DMS153 treated with DMSO at 0.1 percent for 48 hours (cell line): ENCODE data around the gene GOSR1.
"Not testable (repeated sequence)": the region's sequence is repeated elsewhere in the genome, so short reads cannot be mapped to it uniquely, and the experiment has no call there.

Experiments
- DNase-seq: peaks from one replicate; lab custom pipeline; 2025; ENCODE audit not compliant: unreplicated experiment; lab: John Stamatoyannopoulos, UW

The GOSR1 gene

GRCh38 chr17:30545024-30545423 is 67.8 kb downstream of the GOSR1 start:
- DNase-seq = no peak

- DNase-seq = no peak
These were observed 70.8 kb downstream of the GOSR1 start for GRCh38 chr17:30547778-30548573.

- DNase-seq = not testable (repeated sequence)
These were observed 72.0 kb downstream of the GOSR1 start for GRCh38 chr17:30549181-30549580.

GRCh38 chr17:30549864-30550511 is 72.8 kb downstream of the GOSR1 start:
- DNase-seq = no peak

GRCh38 chr17:30550512-30551273 is 73.5 kb downstream of the GOSR1 start:
- no peak for DNase-seq

GRCh38 chr17:30551274-30551995 is 74.2 kb downstream of the GOSR1 start:
- DNase-seq = not testable (repeated sequence)

GRCh38 chr17:30551996-30552339 is 74.8 kb downstream of the GOSR1 start:
- no peak for DNase-seq

- DNase-seq = no peak
These were observed 75.9 kb downstream of the GOSR1 start for GRCh38 chr17:30552994-30553566.

- not testable (repeated sequence) for DNase-seq
These were observed 76.7 kb downstream of the GOSR1 start for GRCh38 chr17:30553823-30554440.

- no peak for DNase-seq
These were observed 77.9 kb downstream of the GOSR1 start for GRCh38 chr17:30554839-30555751.

GRCh38 chr17:30555942-30556341 is 78.7 kb downstream of the GOSR1 start:
- no peak for DNase-seq

GRCh38 chr17:30556374-30557332 is 79.4 kb downstream of the GOSR1 start:
- DNase-seq = no peak

GRCh38 chr17:30557916-30558685 is 80.9 kb downstream of the GOSR1 start:
- no peak for DNase-seq

- DNase-seq = no peak
These were observed 81.7 kb downstream of the GOSR1 start for GRCh38 chr17:30558686-30559545.

GRCh38 chr17:30559656-30560055 is 82.4 kb downstream of the GOSR1 start:
- no peak for DNase-seq
